Measurements from ENCODE around the gene MYBL2.

Gene MYBL2

GRCh38 chr20:43723186-43723585, 56.3 kb downstream of the MYBL2 start:
- DNase-seq (ENCODE audit: low read depth): no peak

- DNase-seq (ENCODE audit: low read depth): no peak
Measured at GRCh38 chr20:43723735-43724134, 56.8 kb downstream of the MYBL2 start.

- DNase-seq (ENCODE audit: low read depth): no peak
Measured at GRCh38 chr20:43724383-43724782, 57.5 kb downstream of the MYBL2 start.

- no peak for DNase-seq (ENCODE audit: low read depth)
Measured at GRCh38 chr20:43725666-43726065, 58.8 kb downstream of the MYBL2 start.

- DNase-seq (ENCODE audit: low read depth): no peak
Measured at GRCh38 chr20:43726333-43726732, 59.4 kb downstream of the MYBL2 start.

- no peak for DNase-seq (ENCODE audit: low read depth)
Measured at GRCh38 chr20:43726811-43727338, 60.0 kb downstream of the MYBL2 start, which contains the start of gene GTSF1L. GTSF1L (minus strand) TSS chr20:43727002; CDS start chr20:43726694, 308 bp downstream.

- DNase-seq (ENCODE audit: low read depth): no peak
Measured at GRCh38 chr20:43727980-43728590, 61.2 kb downstream of the MYBL2 start.

GRCh38 chr20:43728686-43729255, 61.9 kb downstream of the MYBL2 start:
- no peak for DNase-seq (ENCODE audit: low read depth)

- DNase-seq (ENCODE audit: low read depth): no peak
Measured at GRCh38 chr20:43731469-43731868, 64.6 kb downstream of the MYBL2 start.

- no peak for DNase-seq (ENCODE audit: low read depth)
Measured at GRCh38 chr20:43731927-43732326, 65.0 kb downstream of the MYBL2 start.

- no peak for DNase-seq (ENCODE audit: low read depth)
Measured at GRCh38 chr20:43736588-43737158, 69.8 kb downstream of the MYBL2 start.

- no peak for DNase-seq (ENCODE audit: low read depth)
Measured at GRCh38 chr20:43737925-43738324, 71.0 kb downstream of the MYBL2 start.

- DNase-seq (ENCODE audit: low read depth): no peak
Measured at GRCh38 chr20:43739148-43739749, 72.3 kb downstream of the MYBL2 start.

GRCh38 chr20:43740642-43741041, 73.7 kb downstream of the MYBL2 start:
- no peak for DNase-seq (ENCODE audit: low read depth)

- DNase-seq (ENCODE audit: low read depth): no peak
Measured at GRCh38 chr20:43744151-43744611, 77.3 kb downstream of the MYBL2 start.

GRCh38 chr20:43744966-43745730, 78.2 kb downstream of the MYBL2 start:
- no peak for DNase-seq (ENCODE audit: low read depth)

- DNase-seq (ENCODE audit: low read depth): no peak
Measured at GRCh38 chr20:43746344-43747137, 79.6 kb downstream of the MYBL2 start.

- no peak for DNase-seq (ENCODE audit: low read depth)
Measured at GRCh38 chr20:43748274-43748673, 81.4 kb downstream of the MYBL2 start.

GRCh38 chr20:43749734-43750294, 82.9 kb downstream of the MYBL2 start:
- no peak for DNase-seq (ENCODE audit: low read depth)

- no peak for DNase-seq (ENCODE audit: low read depth)
Measured at GRCh38 chr20:43750774-43751166, 83.9 kb downstream of the MYBL2 start.

Measured in fibroblast of the conjunctiva (primary cell).